Bronchial epithelial cell (primary cell): Measurements from ENCODE around the gene CFAP157. TPM values are rescaled to one million over a fixed set of nuclear protein-coding genes. Genes with fewer than 3 reads are reported as not detected.

Experiments
- DNase-seq: peaks from one replicate; pipeline ENCODE4 v3.0.0-alpha.2; 2010; ENCODE audit warnings: low read depth
- FAIRE-seq: peaks from 2 replicates; lab custom pipeline; 2011; peaks lifted over from hg19 to GRCh38; lab: Jason Lieb, UNC
- H3K27me3 ChIP-seq: 2 replicates; pipeline ENCODE4 v1.5.1; 2011; ENCODE audit warnings: low read length; ENCODE audit not compliant: control insufficient read depth, insufficient read depth
- H3K36me3 ChIP-seq: 2 replicates; pipeline ENCODE4 v1.5.1; 2011; ENCODE audit warnings: low read length; ENCODE audit not compliant: control insufficient read depth, insufficient read depth
- H3K4me3 ChIP-seq: 2 replicates; pipeline ENCODE4 v1.5.1; 2011; ENCODE audit warnings: mild to moderate bottlenecking, low read depth, low read length, control low read depth
- CTCF ChIP-seq: IDR thresholded peaks from 2 replicates; pipeline ENCODE4 v1.5.1; 2011; ENCODE audit warnings: mild to moderate bottlenecking, moderate library complexity, low read length, control low read depth, inconsistent platforms; ENCODE audit not compliant: insufficient read depth, severe bottlenecking
- total RNA-seq: library from RNA; depleted of rRNA; stranded (reverse); fragments of >200 nt; gene quantifications from 2 replicates; pipeline ENCODE4 v1.2.1, GENCODE V29; 2014

The CFAP157 gene
- total RNA-seq, 1 donor from 2014 or later = not detected

- FAIRE-seq (no peak), DNase-seq (peak; percentile 67)
- Histone ChIP-seq H3K4me3 (no peak overlapping the region), H3K36me3 (no peaks in the 10 kb centered on the region), H3K27me3 (no peaks in the 10 kb centered on the region)
- TF ChIP-seq CTCF = no peak
Measured at GRCh38 chr9:127739614-127740330, 33.0 kb downstream of the CFAP157 start.

GRCh38 chr9:127741831-127742434, 35.1 kb downstream of the CFAP157 start:
- peak; percentile 19 for DNase-seq
- Histone ChIP-seq H3K4me3 (no peak overlapping the region), H3K36me3 (no peaks in the 10 kb centered on the region), H3K27me3 (no peaks in the 10 kb centered on the region)
- FAIRE-seq = no peak
- no peak for TF ChIP-seq CTCF

GRCh38 chr9:127742435-127743088, 35.8 kb downstream of the CFAP157 start:
- peak; percentile 75 for DNase-seq
- H3K36me3 ChIP-seq = no peaks in the 10 kb centered on the region
- H3K4me3 ChIP-seq = no peak overlapping the region
- H3K27me3 ChIP-seq = no peaks in the 10 kb centered on the region
- FAIRE-seq = no peak
- TF ChIP-seq CTCF = no peak

- H3K27me3 ChIP-seq = no peaks in the 10 kb centered on the region
- DNase-seq (no peak), FAIRE-seq (no peak)
- H3K4me3 ChIP-seq = no peak overlapping the region
- TF ChIP-seq CTCF = no peak
- no peaks in the 10 kb centered on the region for H3K36me3 ChIP-seq
Measured at GRCh38 chr9:127744398-127745110, 37.8 kb downstream of the CFAP157 start.

GRCh38 chr9:127746959-127747569, 40.3 kb downstream of the CFAP157 start:
- Histone ChIP-seq H3K27me3 (no peaks in the 10 kb centered on the region), H3K4me3 (no peak overlapping the region), H3K36me3 (no peaks in the 10 kb centered on the region)
- DNase-seq (no peak), FAIRE-seq (no peak)
- no peak for TF ChIP-seq CTCF
